Hepatic stellate cell (primary cell): ENCODE measurements around the gene SLC24A5.

ENCODE experiments used
- DNase-seq: peaks from one replicate; pipeline ENCODE4 v3.0.0; 2011; ENCODE audit warnings: low spot score

The SLC24A5 gene

GRCh38 chr15:48112242-48112641 lies 8.5 kb upstream of the SLC24A5 start:
- no peak for DNase-seq

- no peak for DNase-seq
These were observed 1.5 kb upstream of the SLC24A5 start for GRCh38 chr15:48119277-48119676.

- no peak for DNase-seq
These were observed 1.1 kb downstream of the SLC24A5 start for GRCh38 chr15:48121849-48122248.

GRCh38 chr15:48126667-48127355 lies 6.0 kb downstream of the SLC24A5 start:
- no peak for DNase-seq

GRCh38 chr15:48131324-48131723 lies 10.5 kb downstream of the SLC24A5 start:
- no peak for DNase-seq

GRCh38 chr15:48132874-48133273 lies 12.1 kb downstream of the SLC24A5 start:
- DNase-seq: no peak

GRCh38 chr15:48143856-48144255 lies 23.1 kb downstream of the SLC24A5 start:
- DNase-seq: peak; percentile 4

- no peak for DNase-seq
These were observed 24.1 kb downstream of the SLC24A5 start for GRCh38 chr15:48144889-48145288.

- no peak for DNase-seq
These were observed 25.1 kb downstream of the SLC24A5 start for GRCh38 chr15:48145923-48146322.

GRCh38 chr15:48147358-48147757 lies 26.6 kb downstream of the SLC24A5 start:
- DNase-seq: no peak

- no peak for DNase-seq
These were observed 29.1 kb downstream of the SLC24A5 start for GRCh38 chr15:48149858-48150257.

- no peak for DNase-seq
These were observed 32.7 kb downstream of the SLC24A5 start for GRCh38 chr15:48153526-48153925.

- no peak for DNase-seq
These were observed 47.8 kb downstream of the SLC24A5 start for GRCh38 chr15:48168616-48169015.

GRCh38 chr15:48170981-48171380 lies 50.2 kb downstream of the SLC24A5 start:
- no peak for DNase-seq

GRCh38 chr15:48175126-48175525 lies 54.3 kb downstream of the SLC24A5 start:
- no peak for DNase-seq

- no peak for DNase-seq
These were observed 55.3 kb downstream of the SLC24A5 start for GRCh38 chr15:48176112-48176511.

GRCh38 chr15:48176957-48177356 lies 56.2 kb downstream of the SLC24A5 start:
- DNase-seq: no peak

GRCh38 chr15:48177383-48177765 lies 56.6 kb downstream of the SLC24A5 start:
- DNase-seq: peak; percentile 19

- DNase-seq: peak; percentile 31
These were observed 57.2 kb downstream of the SLC24A5 start, which contains the start of gene MYEF2 for GRCh38 chr15:48177766-48178647. Gene MYEF2, minus strand, starts transcription at chr15:48178295. Its CDS starts 58 bp downstream, at chr15:48178237.

GRCh38 chr15:48178648-48178931 lies 57.8 kb downstream of the SLC24A5 start:
- no peak for DNase-seq

- DNase-seq: no peak
These were observed 62.0 kb downstream of the SLC24A5 start for GRCh38 chr15:48182749-48183148.

- DNase-seq: no peak
These were observed 64.7 kb downstream of the SLC24A5 start for GRCh38 chr15:48185529-48185928.

GRCh38 chr15:48186271-48186670 lies 65.5 kb downstream of the SLC24A5 start:
- DNase-seq: no peak
